ENCODE results near the gene OR1I1. TPM values are rescaled to one million over a fixed set of nuclear protein-coding genes. Genes with fewer than 3 reads are reported as not detected.

Gene OR1I1
- total RNA-seq, 1 donor from 2014 or later: not detected

GRCh38 chr19:15105044-15105443, 23.0 kb downstream of the OR1I1 start:
- Histone ChIP-seq H4K20me1 (ENCODE audit: low read depth) (no peaks in the 10 kb centered on the region), H3K36me3 (no peaks in the 10 kb centered on the region), H3K27me3 (no peaks in the 10 kb centered on the region), H3K4me3 (no peak overlapping the region), H3K9me3 (ENCODE audit: low read depth) (no peaks in the 10 kb centered on the region), H3K4me2 (no peak overlapping the region), H3K9ac (no peak overlapping the region), H3K79me2 (ENCODE audit: low read depth) (peaks cover 21% of the 10 kb centered on the region), H3F3A (ENCODE audit: low read depth) (peaks cover 6% of the 10 kb centered on the region), H3K27ac (no peak overlapping the region), H3K4me1 (no peaks in the 10 kb centered on the region), H2AFZ (replicated peaks) (no peak overlapping the region)
- DNase-seq (ENCODE audit: low spot score): no peak
- Mint-ChIP-seq H3K4me1 (peaks cover 12% of the 10 kb centered on the region), H3K4me3 (peak overlapping the region; percentile 72), H3K27me3 (ENCODE audit: insufficient read depth, low read depth) (peaks cover 6% of the 10 kb centered on the region), H3K36me3 (peaks cover 4% of the 10 kb centered on the region), H3K27ac (no peak overlapping the region), H3K9me3 (peaks cover 34% of the 10 kb centered on the region)
- TF ChIP-seq EZH2 (IDR thresholded peaks at IDR 0.05): no peak
- TF ChIP-seq CTCF (IDR thresholded peaks at IDR 0.05): no peak
- TF ChIP-seq EZH2phosphoT487 (IDR thresholded peaks at IDR 0.05): no peak

GRCh38 chr19:15107061-15108010, 25.3 kb downstream of the OR1I1 start, which contains the start of gene SYDE1:
SYDE1 (plus strand) TSS chr19:15107401; CDS start chr19:15107434, 33 bp downstream.
- H4K20me1 ChIP-seq (ENCODE audit: low read depth): no peaks in the 10 kb centered on the region
- Mint-ChIP-seq H3K4me3 (peak within 1 kb of the TSS; percentile 87), H3K27ac (peak within 1 kb of the TSS; percentile 55), H3K36me3 (peaks cover 12% of the 10 kb centered on the region), H3K4me1 (peaks cover 12% of the 10 kb centered on the region), H3K9me3 (peaks cover 26% of the 10 kb centered on the region), H3K27me3 (ENCODE audit: insufficient read depth, low read depth) (peaks cover 6% of the 10 kb centered on the region)
- TF ChIP-seq CTCF (IDR thresholded peaks at IDR 0.05) (no peak), EZH2 (IDR thresholded peaks at IDR 0.05) (no peak), EZH2phosphoT487 (IDR thresholded peaks at IDR 0.05) (no peak)
- H3K4me1 ChIP-seq: no peaks in the 10 kb centered on the region
- H3K36me3 ChIP-seq: peaks cover 3% of the 10 kb centered on the region
- peaks cover 21% of the 10 kb centered on the region for H3K79me2 ChIP-seq (ENCODE audit: low read depth)
- H3F3A ChIP-seq (ENCODE audit: low read depth): peaks cover 7% of the 10 kb centered on the region
- no peaks in the 10 kb centered on the region for H3K27me3 ChIP-seq
- H3K9me3 ChIP-seq (ENCODE audit: low read depth): no peaks in the 10 kb centered on the region
- H2AFZ ChIP-seq (replicated peaks): peak within 1 kb of the TSS; percentile 86
- H3K27ac ChIP-seq: peak within 1 kb of the TSS; percentile 89
- peak within 1 kb of the TSS; percentile 94 for H3K4me3 ChIP-seq
- H3K4me2 ChIP-seq: peak within 1 kb of the TSS; percentile 92
- peak within 1 kb of the TSS; percentile 95 for H3K9ac ChIP-seq
- peak; percentile 89 for DNase-seq (ENCODE audit: low spot score)

GRCh38 chr19:15108145-15108844, 26.3 kb downstream of the OR1I1 start:
- Mint-ChIP-seq H3K36me3 (peaks cover 14% of the 10 kb centered on the region), H3K4me3 (peak overlapping the region; percentile 86), H3K4me1 (peaks cover 12% of the 10 kb centered on the region), H3K27me3 (ENCODE audit: insufficient read depth, low read depth) (peaks cover 5% of the 10 kb centered on the region), H3K9me3 (peaks cover 21% of the 10 kb centered on the region), H3K27ac (peak overlapping the region; percentile 38)
- peak overlapping the region; percentile 95 for H3K9ac ChIP-seq
- no peaks in the 10 kb centered on the region for H3K27me3 ChIP-seq
- peak overlapping the region; percentile 89 for H3K27ac ChIP-seq
- H3K9me3 ChIP-seq (ENCODE audit: low read depth): no peaks in the 10 kb centered on the region
- H3K79me2 ChIP-seq (ENCODE audit: low read depth): peaks cover 21% of the 10 kb centered on the region
- H4K20me1 ChIP-seq (ENCODE audit: low read depth): no peaks in the 10 kb centered on the region
- DNase-seq (ENCODE audit: low spot score): peak; percentile 36
- peak overlapping the region; percentile 94 for H3K4me3 ChIP-seq
- TF ChIP-seq CTCF (IDR thresholded peaks at IDR 0.05) (no peak), EZH2 (IDR thresholded peaks at IDR 0.05) (no peak), EZH2phosphoT487 (IDR thresholded peaks at IDR 0.05) (no peak)
- H3F3A ChIP-seq (ENCODE audit: low read depth): peaks cover 17% of the 10 kb centered on the region
- no peak overlapping the region for H2AFZ ChIP-seq (replicated peaks)
- H3K36me3 ChIP-seq: peaks cover 3% of the 10 kb centered on the region
- H3K4me1 ChIP-seq: no peaks in the 10 kb centered on the region
- H3K4me2 ChIP-seq: peak overlapping the region; percentile 91
